HG02840 (cell line): Measurements from ENCODE around the gene OR8D1.
"Not testable (repeated sequence)": the region's sequence is repeated elsewhere in the genome, so short reads cannot be mapped to it uniquely, and the experiment has no call there.

ENCODE experiments used
- ATAC-seq: cut with Tn5 transposase; IDR thresholded peaks from one replicate; pipeline ENCODE4 v1.9.1; 2021; ENCODE audit warnings: mild to moderate bottlenecking, moderate library complexity, moderate number of reproducible peaks; ENCODE audit not compliant: unreplicated experiment, low FRiP score

The OR8D1 gene

GRCh38 chr11:124294687-124295086 is 19.1 kb downstream of the OR8D1 start:
- ATAC-seq: no peak

- ATAC-seq: no peak
Measured at GRCh38 chr11:124285610-124286344, 28.0 kb downstream of the OR8D1 start.

DNA sequence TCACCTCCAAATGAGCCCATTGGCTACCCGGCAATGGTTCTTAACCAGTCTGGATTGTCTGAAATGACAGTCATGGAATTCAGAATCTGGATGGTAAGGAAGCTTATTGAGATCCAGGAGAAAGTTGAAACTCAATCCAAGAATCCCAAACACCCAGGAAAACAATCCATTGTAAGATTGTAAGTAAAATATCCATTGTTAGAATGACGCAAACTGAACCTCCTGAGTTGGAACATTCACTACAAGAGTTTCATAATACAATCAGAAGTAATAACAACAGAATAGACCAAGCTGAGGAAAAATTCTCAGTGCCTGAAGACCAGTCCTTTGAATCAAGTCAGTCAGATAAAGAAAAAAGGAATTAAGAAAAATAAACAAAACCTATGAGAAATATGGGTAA is 35.5 kb downstream of the OR8D1 start:
- no peak for ATAC-seq

DNA sequence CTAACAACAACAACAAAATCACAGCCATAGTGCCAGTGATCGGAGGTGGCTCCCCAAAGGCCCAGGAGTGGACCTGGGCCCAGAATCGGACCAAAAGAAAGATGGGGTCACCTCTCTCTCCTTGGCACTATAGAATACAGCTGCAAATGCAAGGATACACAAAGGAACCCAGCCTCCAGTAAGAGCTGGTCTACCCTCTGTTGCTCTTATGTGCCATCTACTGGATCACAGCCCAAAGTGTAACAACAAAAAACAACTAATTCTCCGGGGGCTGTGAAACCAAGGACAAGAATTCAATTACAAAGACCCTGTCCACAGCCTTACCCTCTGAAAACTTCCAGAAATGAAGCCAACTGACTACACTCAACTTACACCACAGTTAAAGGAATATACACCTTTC is 35.9 kb downstream of the OR8D1 start:
- ATAC-seq: no peak

- no peak for ATAC-seq
Measured at GRCh38 chr11:124277207-124277606, 36.5 kb downstream of the OR8D1 start.

DNA sequence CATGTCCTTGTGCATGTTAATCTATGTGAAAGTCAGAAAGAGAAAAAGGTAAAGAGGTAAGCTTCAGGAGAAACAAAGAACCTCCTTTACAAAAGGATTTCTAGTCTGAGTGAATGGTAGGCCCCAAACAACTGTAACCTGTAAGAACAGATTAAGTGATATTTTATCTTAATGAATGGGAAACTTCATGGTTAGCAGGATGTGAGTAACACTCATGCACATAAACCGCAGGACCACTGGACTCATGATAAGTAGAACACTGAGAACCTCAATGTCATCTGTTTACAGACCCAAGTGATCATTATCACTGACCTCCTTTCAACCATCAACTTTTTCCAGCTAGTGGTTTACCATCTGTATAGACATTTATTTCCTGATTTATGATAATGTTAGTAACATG is 37.7 kb downstream of the OR8D1 start:
- ATAC-seq: no peak

DNA sequence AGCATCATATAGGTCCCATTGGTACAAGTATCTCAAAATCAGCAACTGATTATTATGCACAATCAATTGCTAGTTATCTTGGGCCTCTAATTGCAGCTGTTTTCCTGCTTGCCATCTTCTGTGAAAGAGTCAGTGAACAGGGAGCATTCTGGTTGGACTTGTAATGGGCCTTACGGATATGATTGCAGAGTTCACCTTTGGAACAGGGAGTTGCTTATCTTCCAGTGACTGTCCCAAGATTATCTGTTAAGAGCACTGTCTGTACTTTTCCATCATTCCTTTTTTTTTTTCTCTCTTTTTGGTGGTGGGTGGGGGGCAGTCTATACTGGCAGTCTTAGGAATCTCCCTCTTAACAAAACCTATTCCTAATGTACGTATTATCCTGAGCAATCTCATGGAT is 39.7 kb downstream of the OR8D1 start:
- ATAC-seq: no peak

DNA sequence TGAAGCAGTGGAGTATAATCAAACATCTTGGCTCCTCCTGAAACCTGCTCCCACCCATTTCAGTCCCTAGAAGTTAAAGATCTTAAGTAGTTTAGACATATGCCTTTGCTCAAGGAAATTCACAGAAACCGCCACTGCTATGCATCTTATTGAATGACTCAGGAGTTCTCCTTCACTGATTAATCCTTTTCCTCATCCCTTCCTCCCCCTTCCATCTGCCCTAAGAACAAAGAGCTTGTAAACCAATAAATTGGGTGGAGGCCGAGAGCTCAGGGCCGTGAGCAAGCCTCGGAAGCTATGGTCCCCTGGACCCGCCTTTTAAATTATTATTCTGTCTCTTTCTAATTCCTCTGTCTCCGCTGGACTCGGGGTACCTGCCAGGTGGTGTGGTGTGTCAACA is 42.9 kb downstream of the OR8D1 start:
- not testable (repeated sequence) for ATAC-seq

DNA sequence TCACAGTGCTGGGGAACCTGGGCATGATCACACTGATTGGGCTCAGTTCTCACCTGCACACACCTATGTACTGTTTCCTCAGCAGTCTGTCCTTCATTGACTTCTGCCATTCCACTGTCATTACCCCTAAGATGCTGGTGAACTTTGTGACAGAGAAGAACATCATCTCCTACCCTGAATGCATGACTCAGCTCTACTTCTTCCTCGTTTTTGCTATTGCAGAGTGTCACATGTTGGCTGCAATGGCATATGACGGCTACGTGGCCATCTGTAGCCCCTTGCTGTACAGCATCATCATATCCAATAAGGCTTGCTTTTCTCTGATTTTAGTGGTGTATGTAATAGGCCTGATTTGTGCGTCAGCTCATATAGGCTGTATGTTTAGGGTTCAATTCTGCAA is 48.7 kb downstream of the OR8D1 start:
- not testable (repeated sequence) for ATAC-seq

DNA sequence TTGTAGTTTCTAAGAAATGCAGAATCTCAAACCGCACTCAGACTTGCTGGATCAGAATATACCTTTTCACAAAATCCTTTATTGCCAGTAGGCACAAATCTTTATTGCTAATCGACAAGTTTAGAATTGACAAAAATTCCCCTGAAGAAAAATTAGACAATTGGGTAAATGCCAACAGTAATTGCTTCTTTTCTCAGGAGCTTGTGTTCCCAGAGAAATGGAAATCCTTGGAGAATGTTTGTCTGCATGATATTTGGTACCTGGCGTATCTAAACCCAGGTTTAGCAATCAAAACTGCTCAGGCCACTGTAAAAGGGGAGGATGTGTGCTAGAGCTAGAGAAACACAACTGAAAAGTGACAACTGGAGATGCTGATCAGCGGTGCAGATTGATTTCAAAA is 57.7 kb downstream of the OR8D1 start, which contains the start of gene OR8G5:
Gene OR8G5, plus strand, starts transcription at position 301 of the 400 bp plus-strand sequence. CDS start 8,556 bp downstream, outside the sequence.
- ATAC-seq: no peak
